H9 (cell line): ENCODE results near the gene PTCSC3. TPM values are rescaled to one million over a fixed set of nuclear protein-coding genes. Genes with fewer than 3 reads are reported as not detected.

Source experiments
- DNase-seq: peaks from one replicate; pipeline ENCODE4 v3.0.0-alpha.2; 2017
- H2AFZ ChIP-seq: one replicate; pipeline ENCODE4 v1.6.1; 2013; ENCODE audit warnings: mild to moderate bottlenecking, low read length, control low read depth, moderate library complexity
- H2AK5ac ChIP-seq: 2 replicates; pipeline ENCODE4 v1.6.1; 2013; ENCODE audit warnings: low read length, control low read depth, mixed read lengths; ENCODE audit not compliant: insufficient read length
- H2BK120ac ChIP-seq: one replicate; pipeline ENCODE4 v1.6.1; 2013; ENCODE audit warnings: low read depth, mild to moderate bottlenecking, low read length, control low read depth, inconsistent platforms; ENCODE audit not compliant: poor library complexity, severe bottlenecking
- H2BK12ac ChIP-seq: 2 replicates; pipeline ENCODE4 v1.6.1; 2013; ENCODE audit warnings: low read length, control low read depth, mixed read lengths, low read depth; ENCODE audit not compliant: insufficient read length
- H2BK15ac ChIP-seq: 2 replicates; pipeline ENCODE4 v1.6.1; 2013; ENCODE audit warnings: low read depth, low read length, control low read depth
- H2BK20ac ChIP-seq: one replicate; pipeline ENCODE4 v1.6.1; 2013; ENCODE audit warnings: low read depth, mild to moderate bottlenecking, low read length, control low read depth, inconsistent platforms; ENCODE audit not compliant: poor library complexity, severe bottlenecking
- H2BK5ac ChIP-seq: 2 replicates; pipeline ENCODE4 v1.6.1; 2013; ENCODE audit warnings: low read length, control low read depth, mixed read lengths; ENCODE audit not compliant: insufficient read length
- H3K14ac ChIP-seq: 2 replicates; pipeline ENCODE4 v1.6.1; 2013; ENCODE audit warnings: low read length, control low read depth; ENCODE audit not compliant: insufficient read depth
- H3K18ac ChIP-seq: 2 replicates; pipeline ENCODE4 v1.6.1; 2013; ENCODE audit warnings: low read depth, mild to moderate bottlenecking, mixed read lengths, low read length, control low read depth; ENCODE audit not compliant: insufficient read length
- H3K23ac ChIP-seq: 2 replicates; pipeline ENCODE4 v1.6.1; 2013; ENCODE audit warnings: low read length, control low read depth, mixed read lengths, low read depth; ENCODE audit not compliant: insufficient read length
- H3K23me2 ChIP-seq: 2 replicates; pipeline ENCODE4 v1.6.1; 2013; ENCODE audit warnings: low read depth, mild to moderate bottlenecking, mixed read lengths, low read length, control low read depth; ENCODE audit not compliant: insufficient read length, poor library complexity, severe bottlenecking
- H3K27ac ChIP-seq: 2 replicates; pipeline ENCODE4 v1.5.1; 2013; ENCODE audit warnings: low read length, control low read depth, mixed read lengths, low read depth; ENCODE audit not compliant: insufficient read length
- H3K27me3 ChIP-seq: 2 replicates; pipeline ENCODE4 v1.6.1; 2013; ENCODE audit warnings: low read length, control low read depth, inconsistent platforms; ENCODE audit not compliant: insufficient read depth
- H3K4ac ChIP-seq: 2 replicates; pipeline ENCODE4 v1.6.1; 2013; ENCODE audit warnings: low read depth, mild to moderate bottlenecking, control low read depth, inconsistent platforms, low read length, moderate library complexity
- H3K4me1 ChIP-seq: 2 replicates; pipeline ENCODE4 v1.6.1; 2013; ENCODE audit warnings: low read length, control low read depth, inconsistent platforms; ENCODE audit not compliant: insufficient read depth
- H3K4me2 ChIP-seq: 2 replicates; pipeline ENCODE4 v1.6.1; 2013; ENCODE audit warnings: low read length, control low read depth, mixed read lengths; ENCODE audit not compliant: insufficient read length, insufficient read depth
- H3K56ac ChIP-seq: 2 replicates; pipeline ENCODE4 v1.6.1; 2013; ENCODE audit warnings: low read depth, mild to moderate bottlenecking, mixed read lengths, low read length, control low read depth; ENCODE audit not compliant: insufficient read length
- H3K79me1 ChIP-seq: 2 replicates; pipeline ENCODE4 v1.6.1; 2013; ENCODE audit warnings: low read depth, mild to moderate bottlenecking, moderate library complexity, low read length, control low read depth, inconsistent platforms; ENCODE audit not compliant: insufficient read depth, poor library complexity, severe bottlenecking
- H3K79me2 ChIP-seq: 2 replicates; pipeline ENCODE4 v1.6.1; 2013; ENCODE audit warnings: low read length, control low read depth, inconsistent platforms; ENCODE audit not compliant: insufficient read depth
- H3K9ac ChIP-seq: 2 replicates; pipeline ENCODE4 v1.6.1; 2013; ENCODE audit warnings: low read length, control low read depth, mixed read lengths; ENCODE audit not compliant: insufficient read length; ENCODE audit errors: extremely low read depth
- H3K9me3 ChIP-seq: one replicate; pipeline ENCODE4 v1.6.1; 2013; ENCODE audit warnings: low read depth, low read length, inconsistent platforms; ENCODE audit not compliant: control insufficient read depth
- H3T11ph ChIP-seq: one replicate; pipeline ENCODE4 v1.6.1; 2013; ENCODE audit warnings: mild to moderate bottlenecking, low read length, control low read depth, inconsistent platforms
- H4K20me1 ChIP-seq: one replicate; pipeline ENCODE4 v1.6.1; 2013; ENCODE audit not compliant: control insufficient read depth, insufficient read length, insufficient read depth
- H4K5ac ChIP-seq: 2 replicates; pipeline ENCODE4 v1.6.1; 2013; ENCODE audit warnings: low read depth, mild to moderate bottlenecking, mixed read lengths, low read length, control low read depth; ENCODE audit not compliant: insufficient read length
- H4K8ac ChIP-seq: replicated peaks from 2 replicates; pipeline ENCODE4 v1.6.1; 2013; ENCODE audit warnings: low read length, control low read depth, mixed read lengths, low read depth; ENCODE audit not compliant: insufficient read length
- H4K91ac ChIP-seq: 2 replicates; pipeline ENCODE4 v1.6.1; 2013; ENCODE audit warnings: low read depth, mild to moderate bottlenecking, moderate library complexity, mixed read lengths, low read length, control low read depth; ENCODE audit not compliant: insufficient read length
- H3K27ac Mint-ChIP-seq, 3 experiments: 2 replicates in 2 of 3; 3 replicates in 1 of 3; pipeline ENCODE4 v1.8.0; 2020 to 2021; ENCODE audit warnings: mixed read lengths in 3 of 3, mild to moderate bottlenecking in 1 of 3, moderate library complexity in 1 of 3
- H3K27me3 Mint-ChIP-seq: 2 replicates; pipeline ENCODE4 v1.8.0; 2021; ENCODE audit warnings: low read depth, mild to moderate bottlenecking, moderate library complexity, mixed read lengths
- H3K36me3 Mint-ChIP-seq, 3 experiments: 2 replicates in 2 of 3; 3 replicates in 1 of 3; pipeline ENCODE4 v1.8.0; 2020 to 2021; ENCODE audit warnings: low read depth in 3 of 3, mixed read lengths in 3 of 3; ENCODE audit not compliant: insufficient read depth in 1 of 3
- H3K4me1 Mint-ChIP-seq, 2 experiments: 2 replicates each; pipeline ENCODE4 v1.8.0; 2020; ENCODE audit warnings: mixed read lengths in 2 of 2
- H3K4me3 Mint-ChIP-seq, 2 experiments: 2 replicates in 1 of 2; 3 replicates in 1 of 2; pipeline ENCODE4 v1.8.0; 2020 to 2021; ENCODE audit warnings: mild to moderate bottlenecking in 2 of 2, mixed read lengths in 2 of 2, moderate library complexity in 1 of 2
- H3K9me3 Mint-ChIP-seq, 2 experiments: 2 replicates in 1 of 2; 3 replicates in 1 of 2; pipeline ENCODE4 v1.8.0; 2020; ENCODE audit warnings: mild to moderate bottlenecking in 2 of 2, mixed read lengths in 2 of 2, moderate library complexity in 1 of 2
- total RNA-seq: library from RNA; stranded (reverse); gene quantifications from 2 replicates; pipeline ENCODE4 v1.2.1, GENCODE V29; 2021
- TF ChIP-seq, protein P1 (sequence below): fragments of 200-600 bp; sonication (generic); conservative IDR thresholded peaks from 3 replicates; pipeline ENCODE4 v1.8.0; 2021; ENCODE audit warnings: antibody characterized with exemption, mild to moderate bottlenecking

Gene PTCSC3
- total RNA-seq, 1 experiment from 2014 or later: not detected

DNA sequence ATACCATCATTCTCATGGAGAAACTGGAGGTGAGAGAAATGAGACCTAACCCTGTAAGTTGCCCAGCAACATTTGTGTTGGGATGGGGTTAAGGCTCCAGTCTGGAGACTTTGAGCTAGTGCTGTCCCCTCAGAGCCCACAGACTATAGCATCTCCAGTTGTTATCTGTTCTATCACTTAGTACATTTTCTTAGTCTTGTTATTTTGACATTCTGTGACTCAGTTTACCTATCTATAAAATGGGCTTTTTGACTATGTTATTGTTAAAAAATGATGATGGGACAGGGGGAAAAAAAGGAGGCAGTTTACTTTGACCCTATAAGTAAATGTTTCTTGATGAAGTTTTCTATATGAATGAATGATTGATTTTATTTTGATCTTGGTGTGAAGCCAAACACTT is 45.8 kb upstream of the PTCSC3 start:
- H3K56ac ChIP-seq: no peak overlapping the region
- no peak overlapping the region for H2BK12ac ChIP-seq
- no peak overlapping the region for H3K18ac ChIP-seq
- H2BK5ac ChIP-seq: no peak overlapping the region
- H4K20me1 ChIP-seq: no peaks in the 10 kb centered on the region
- H4K5ac ChIP-seq: no peak overlapping the region
- H4K8ac ChIP-seq: no peak overlapping the region
- H3K14ac ChIP-seq: no peak overlapping the region
- no peak overlapping the region for H2AFZ ChIP-seq
- no peak overlapping the region for H3K4ac ChIP-seq
- no peak overlapping the region for H2BK120ac ChIP-seq
- no peak overlapping the region for H2AK5ac ChIP-seq
- H3K4me3 Mint-ChIP-seq: no peak overlapping the region
- peaks cover 17 to 24% of the 10 kb centered on the region in 2 experiments for H3K4me1 Mint-ChIP-seq
- no peak overlapping the region for H4K91ac ChIP-seq
- no peaks in the 10 kb centered on the region for H3K36me3 Mint-ChIP-seq
- H3T11ph ChIP-seq: no peak overlapping the region
- H3K4me1 ChIP-seq: no peaks in the 10 kb centered on the region
- H2BK20ac ChIP-seq: no peak overlapping the region
- no peak overlapping the region for H3K27ac Mint-ChIP-seq
- no peak for DNase-seq
- no peak overlapping the region for H3K27ac ChIP-seq
- no peaks in the 10 kb centered on the region for H3K79me2 ChIP-seq
- H3K27me3 Mint-ChIP-seq: peaks cover 2% of the 10 kb centered on the region; the same call in 1 of the 2 replicates
- no peaks in the 10 kb centered on the region for H3K23me2 ChIP-seq
- no peaks in the 10 kb centered on the region for H3K9me3 Mint-ChIP-seq
- TF ChIP-seq, protein P1, sequence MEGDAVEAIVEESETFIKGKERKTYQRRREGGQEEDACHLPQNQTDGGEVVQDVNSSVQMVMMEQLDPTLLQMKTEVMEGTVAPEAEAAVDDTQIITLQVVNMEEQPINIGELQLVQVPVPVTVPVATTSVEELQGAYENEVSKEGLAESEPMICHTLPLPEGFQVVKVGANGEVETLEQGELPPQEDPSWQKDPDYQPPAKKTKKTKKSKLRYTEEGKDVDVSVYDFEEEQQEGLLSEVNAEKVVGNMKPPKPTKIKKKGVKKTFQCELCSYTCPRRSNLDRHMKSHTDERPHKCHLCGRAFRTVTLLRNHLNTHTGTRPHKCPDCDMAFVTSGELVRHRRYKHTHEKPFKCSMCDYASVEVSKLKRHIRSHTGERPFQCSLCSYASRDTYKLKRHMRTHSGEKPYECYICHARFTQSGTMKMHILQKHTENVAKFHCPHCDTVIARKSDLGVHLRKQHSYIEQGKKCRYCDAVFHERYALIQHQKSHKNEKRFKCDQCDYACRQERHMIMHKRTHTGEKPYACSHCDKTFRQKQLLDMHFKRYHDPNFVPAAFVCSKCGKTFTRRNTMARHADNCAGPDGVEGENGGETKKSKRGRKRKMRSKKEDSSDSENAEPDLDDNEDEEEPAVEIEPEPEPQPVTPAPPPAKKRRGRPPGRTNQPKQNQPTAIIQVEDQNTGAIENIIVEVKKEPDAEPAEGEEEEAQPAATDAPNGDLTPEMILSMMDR: no peak
- no peaks in the 10 kb centered on the region for H3K27me3 ChIP-seq
- no peak overlapping the region for H2BK15ac ChIP-seq
- no peaks in the 10 kb centered on the region for H3K9me3 ChIP-seq
- no peak overlapping the region for H3K9ac ChIP-seq
- H3K23ac ChIP-seq: no peak overlapping the region
- no peaks in the 10 kb centered on the region for H3K79me1 ChIP-seq
- no peak overlapping the region for H3K4me2 ChIP-seq
